ENCODE results near the gene TOMM20.
"Not testable (repeated sequence)": the region's sequence is repeated elsewhere in the genome, so short reads cannot be mapped to it uniquely, and the experiment has no call there.

TOMM20 gene

GRCh38 chr1:235079443-235080296, 49.0 kb downstream of the TOMM20 start:
- DNase-seq: no peak

DNA sequence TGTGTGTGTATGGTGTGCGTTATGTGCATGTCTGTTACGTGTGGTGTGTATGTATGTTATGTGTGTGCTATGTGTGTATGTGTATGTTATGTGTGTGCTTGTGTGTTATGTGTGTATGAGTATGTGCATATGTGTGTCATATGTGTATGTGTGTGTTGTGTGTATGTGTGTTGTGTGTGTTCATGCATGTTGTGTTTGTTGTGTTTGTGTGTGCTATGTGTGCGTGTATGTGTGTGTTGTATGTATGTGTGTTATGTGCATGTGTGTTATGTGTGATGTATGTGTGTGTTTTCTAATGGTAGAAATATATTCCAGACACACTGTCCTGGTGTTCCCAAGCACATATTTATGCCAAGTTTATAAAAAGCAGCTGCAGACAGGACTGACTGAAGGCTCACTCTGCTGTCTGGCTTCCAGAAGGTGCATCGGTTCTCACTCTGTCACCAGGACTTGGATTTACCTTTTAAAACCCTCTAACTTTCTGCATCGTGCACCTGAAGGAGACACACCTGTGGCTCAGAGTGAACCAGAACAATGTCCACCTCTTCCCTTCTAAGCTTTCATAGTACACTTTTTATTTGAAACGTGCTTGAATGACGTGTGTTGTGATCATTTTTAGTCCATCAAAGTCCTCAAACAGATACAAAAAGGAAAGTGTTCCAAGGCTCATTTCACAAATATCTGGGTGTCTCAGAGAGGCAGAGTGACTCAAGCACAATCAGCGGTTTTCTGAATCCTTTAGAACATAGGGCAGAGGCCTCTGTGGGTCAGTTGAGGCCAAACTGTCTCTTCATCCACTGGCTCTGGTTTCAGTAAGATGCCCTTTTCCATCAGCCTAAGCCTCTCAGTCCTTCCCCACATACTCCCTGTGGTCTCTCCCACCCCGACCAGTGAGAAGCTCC, 49.9 kb downstream of the TOMM20 start:
- no peak for DNase-seq

DNA sequence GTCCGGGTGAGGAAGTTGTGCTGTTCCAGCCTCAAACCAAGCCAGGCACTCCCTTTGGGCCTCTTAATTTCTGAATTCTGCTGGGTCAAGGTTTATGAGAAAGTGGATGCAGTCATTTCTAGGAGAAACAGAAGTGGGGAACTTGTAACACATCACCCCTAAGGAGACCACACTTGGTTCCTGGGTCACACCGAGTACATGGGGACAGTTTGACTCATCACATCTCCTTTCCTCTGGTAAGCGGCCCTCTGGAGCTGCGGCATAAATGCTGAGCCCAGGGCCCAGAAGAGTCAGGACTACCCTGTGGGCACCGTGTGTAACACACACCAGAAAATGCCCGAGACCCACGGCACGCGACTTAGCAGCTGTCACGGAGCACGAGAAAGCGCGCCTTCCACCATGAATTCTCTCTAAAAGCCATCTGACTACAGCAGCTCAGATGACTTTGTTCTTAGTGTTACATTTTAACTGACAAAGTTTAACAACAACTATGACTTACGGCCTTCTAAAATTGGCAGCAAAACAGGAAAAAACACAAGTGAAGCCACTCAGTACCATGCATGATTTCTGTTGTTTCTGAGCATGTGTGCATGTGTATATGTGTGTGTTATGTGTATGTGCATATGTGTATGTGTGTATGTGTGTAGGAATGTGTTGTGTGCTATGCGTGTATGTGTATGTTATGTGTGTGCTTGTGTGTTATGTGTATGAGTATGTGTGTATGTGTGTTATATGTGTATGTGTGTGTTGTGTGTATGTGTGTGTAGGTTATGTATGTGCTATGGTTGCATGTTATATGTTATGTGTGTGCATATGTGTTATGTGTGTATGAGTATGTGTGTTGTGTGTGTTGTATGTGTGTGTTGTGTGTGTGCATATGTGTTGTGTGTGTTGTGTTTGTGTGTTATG, 50.8 kb downstream of the TOMM20 start:
- no peak for DNase-seq

DNA sequence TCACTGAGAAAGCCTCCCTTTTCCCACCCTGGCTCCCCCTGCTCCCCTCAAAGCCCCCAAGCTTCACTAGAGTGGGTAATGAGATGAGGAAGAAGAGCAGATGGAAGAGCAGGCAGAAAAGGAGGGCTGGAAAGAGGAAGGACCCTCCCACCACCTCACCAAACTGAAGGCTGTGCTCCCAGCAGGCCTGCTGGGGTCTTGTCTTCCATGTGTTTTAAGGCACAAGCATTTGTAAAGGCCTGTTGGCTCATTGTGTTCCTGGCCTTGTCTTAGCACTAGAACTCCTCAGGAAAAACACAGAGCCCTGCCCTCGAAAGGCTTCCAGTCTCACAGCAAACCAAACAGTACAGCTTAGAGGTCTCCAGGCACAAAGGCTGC, 51.5 kb downstream of the TOMM20 start:
- no peak for DNase-seq

GRCh38 chr1:235076504-235077162, 52.0 kb downstream of the TOMM20 start:
- no peak for DNase-seq

DNA sequence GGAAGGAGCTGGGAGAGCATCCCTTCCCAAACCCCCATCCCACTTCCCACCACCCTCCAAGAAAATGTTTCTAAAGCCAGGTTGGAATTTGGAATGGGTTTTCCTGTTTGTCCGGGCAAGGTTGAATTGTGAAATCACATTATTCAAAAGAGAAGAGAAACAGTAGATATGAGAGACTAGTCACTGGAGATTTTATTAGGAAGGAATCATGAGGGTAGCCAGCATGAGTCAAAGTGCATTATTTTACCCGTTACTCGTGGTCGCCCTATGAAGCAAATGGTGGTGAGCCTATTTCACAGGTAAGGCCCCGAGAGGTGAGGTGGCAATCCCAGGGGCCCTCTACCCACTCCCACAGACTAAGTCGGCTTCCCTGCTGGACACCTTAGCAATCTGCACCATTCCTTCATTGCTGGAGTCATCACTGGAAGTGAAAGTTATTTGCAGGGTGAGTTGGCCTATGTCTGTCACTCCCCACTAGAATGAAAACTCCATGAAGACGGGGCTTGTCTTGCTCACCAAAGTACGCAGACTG, 52.8 kb downstream of the TOMM20 start:
- no peak for DNase-seq

DNA sequence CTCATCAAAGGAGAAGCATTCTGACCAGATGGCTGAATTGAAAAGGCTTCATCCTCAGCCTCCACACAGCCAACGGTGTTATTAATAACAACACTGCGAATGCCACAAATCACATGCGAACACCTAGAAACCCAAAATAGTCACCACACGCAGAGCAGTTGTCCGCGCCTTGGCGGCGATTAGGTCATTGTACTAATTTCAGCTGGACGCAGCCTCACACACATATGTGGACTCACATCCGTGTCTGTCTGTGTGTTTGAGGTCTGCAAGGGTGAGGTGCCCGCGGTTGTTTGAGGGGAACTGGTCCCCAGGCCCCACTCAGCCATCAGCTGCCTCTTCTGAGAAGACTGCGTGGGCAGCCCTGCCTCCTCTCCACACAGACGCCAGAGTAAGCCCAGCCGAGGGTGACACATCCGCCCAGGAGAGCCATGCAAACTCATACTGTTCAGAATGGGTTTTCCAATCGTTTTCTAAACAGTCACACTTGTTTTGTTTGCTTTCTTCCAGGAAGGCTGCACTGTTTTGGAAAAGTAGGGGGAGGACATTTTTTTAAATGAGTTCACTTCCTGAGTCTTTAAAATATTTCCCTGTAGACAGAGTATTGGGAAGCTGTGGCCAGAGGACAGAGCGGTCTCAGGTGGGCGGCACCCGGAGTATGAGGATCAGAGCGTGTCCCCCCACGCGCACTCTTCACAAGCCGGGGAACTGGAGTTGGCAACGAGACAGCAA, 53.4 kb downstream of the TOMM20 start:
- peak in 37 of 51 donors; percentile 22 to 76 (median 46) for DNase-seq

- DNase-seq: peak in 40 of 51 donors; percentile 18 to 73 (median 51)
Measured at GRCh38 chr1:235074523-235075047, 54.1 kb downstream of the TOMM20 start.

- peak in 2 of 51 donors; percentile 13 to 44 for DNase-seq
Measured at GRCh38 chr1:235073968-235074522, 54.6 kb downstream of the TOMM20 start.

DNA sequence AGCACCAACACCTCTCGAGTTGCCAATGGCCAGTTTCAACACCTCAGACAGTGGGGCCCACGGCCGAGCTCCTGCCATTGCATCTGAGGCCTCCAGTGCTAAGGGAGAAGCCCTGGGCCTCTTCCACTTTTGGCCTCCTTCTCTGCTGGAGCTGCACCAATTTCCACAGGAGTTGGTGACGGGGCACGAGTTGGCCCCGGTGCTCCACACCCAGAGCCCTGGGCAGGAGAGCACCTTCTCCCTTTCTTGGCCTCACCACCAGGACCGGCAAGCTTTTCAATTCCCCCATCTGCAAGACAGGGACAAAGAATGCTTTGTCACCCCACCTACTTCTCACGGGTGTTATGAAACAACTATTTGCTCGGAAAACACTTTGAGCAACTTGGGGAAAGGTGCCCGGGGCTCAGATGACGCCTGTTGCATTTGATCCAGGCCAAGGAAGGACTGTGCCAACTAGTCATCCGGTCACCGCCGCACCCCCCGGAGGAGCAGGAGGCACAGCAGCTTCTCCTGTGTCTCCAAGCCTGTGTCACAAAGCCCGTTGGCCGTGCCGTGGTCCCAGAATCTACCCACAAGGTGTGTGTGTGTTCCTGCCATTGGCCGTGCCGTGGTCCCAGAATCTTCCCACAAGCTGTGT, 55.2 kb downstream of the TOMM20 start:
- peak in 37 of 51 donors; percentile 10 to 76 (median 48) for DNase-seq

DNA sequence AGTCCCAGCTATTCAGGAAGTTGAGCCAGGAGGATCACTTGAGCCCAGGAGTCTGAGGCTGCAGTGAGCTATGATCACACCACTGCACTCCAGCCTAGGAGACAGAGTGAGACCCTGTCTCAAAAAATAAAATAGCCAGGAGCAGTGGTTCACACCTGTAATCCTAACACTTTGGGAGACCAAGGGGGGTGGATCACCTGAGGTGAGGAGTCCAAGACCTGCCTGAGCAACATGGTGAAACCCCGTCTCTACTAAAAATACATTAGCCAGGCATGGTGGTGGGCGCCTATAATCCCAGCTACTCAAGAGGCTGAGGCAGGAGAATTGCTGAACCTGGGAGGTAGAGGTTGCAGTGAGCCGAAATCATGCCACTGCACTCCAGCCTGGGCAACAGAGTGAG, 56.1 kb downstream of the TOMM20 start:
- DNase-seq: not testable (repeated sequence)

DNA sequence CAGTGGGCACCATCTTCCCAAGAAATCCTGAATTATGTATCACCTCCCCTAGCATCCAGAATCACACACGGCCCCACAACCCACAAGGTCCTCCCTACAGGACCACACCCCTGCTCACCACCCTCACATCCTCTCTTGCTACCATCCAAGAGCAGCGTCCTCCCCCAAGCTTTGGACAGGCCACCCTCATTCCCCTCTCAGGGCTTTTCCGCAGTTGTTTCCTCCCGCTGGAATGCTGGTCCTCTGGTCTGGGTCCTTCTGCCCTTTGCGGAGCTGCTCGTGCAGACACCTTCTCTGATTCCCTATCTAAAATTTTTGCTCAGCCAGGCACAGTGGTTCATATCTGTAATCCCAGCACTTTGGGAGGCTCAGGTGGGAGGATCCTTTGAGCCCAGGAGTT, 56.5 kb downstream of the TOMM20 start:
- DNase-seq: no peak

- DNase-seq: no peak
Measured at GRCh38 chr1:235070819-235071218, 57.8 kb downstream of the TOMM20 start.

DNA sequence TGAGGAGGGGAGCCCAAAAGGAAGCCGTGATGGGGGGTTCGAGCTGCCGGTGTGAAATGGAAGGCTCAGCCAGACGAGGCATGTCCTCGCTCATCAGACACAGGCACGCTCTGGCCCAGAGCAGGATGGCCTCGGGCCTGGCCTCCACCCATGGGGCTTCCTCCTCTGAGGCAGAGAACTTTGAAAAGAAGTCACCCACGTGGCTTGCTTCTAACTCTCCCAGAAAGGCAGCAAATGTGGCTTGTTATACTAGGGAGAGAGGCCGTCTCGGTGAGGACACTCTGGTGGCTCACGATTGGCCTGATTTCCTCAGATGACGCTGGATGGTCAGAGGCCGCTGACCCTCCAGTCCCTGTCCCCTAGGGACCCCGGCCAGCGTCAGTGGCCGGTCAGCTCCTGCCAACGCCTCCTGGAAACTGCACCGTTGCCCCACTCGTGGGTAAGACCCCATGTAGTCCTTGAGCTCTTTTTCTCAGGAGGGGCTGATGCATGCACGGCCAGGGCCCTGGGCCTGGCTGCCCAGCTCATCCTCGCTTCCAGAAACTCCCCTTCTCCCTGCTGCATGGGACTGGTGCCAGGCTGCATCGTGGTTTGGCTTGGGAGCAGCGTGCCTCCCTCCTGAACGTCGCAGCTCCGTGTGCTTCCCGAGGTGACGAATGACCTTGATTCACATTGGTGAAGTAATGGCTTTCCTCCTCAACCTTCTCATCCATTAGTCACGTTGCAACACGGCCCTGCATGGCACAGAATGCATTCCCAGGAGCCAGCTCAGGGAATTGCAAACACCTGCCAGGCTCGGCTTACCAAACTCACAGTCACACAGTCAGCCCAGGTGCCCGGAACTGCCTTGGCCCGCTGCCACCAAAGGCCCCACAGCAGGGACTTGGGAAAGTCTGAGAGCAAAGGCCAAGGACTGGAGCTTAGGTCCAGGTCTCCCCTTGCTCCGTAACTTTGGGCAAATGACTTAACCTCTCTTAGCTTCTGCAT, 58.8 kb downstream of the TOMM20 start:
- DNase-seq: peak in 2 of 51 donors; percentile 31 to 53

DNA sequence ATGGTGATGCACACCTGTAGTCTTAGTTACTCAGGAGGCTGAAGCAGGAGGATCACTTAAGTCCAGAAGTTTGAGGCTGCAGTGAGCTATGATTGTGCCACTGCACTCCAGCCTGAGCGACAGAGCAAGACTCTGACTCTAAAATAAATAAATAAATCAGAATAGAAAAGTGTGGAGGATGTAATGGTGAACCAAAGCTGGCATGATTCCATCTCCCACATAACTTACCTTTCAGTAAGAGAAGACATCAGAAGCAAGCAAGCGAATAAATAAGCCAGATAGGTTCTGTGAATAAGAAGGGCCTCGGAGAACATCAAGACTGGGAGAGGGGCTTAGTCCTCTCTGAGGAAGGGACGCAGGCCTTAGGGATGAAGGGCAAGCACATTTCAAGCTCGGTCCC, 59.5 kb downstream of the TOMM20 start:
- DNase-seq: no peak

- DNase-seq: peak in 2 of 51 donors; percentile 37 to 50
Measured at GRCh38 chr1:235068158-235069121, 60.2 kb downstream of the TOMM20 start.

Data from hypothalamus (tissue), 51 donors.